ENCODE measurements around the gene FYB2. TPM values are rescaled to one million over a fixed set of nuclear protein-coding genes. Genes with fewer than 3 reads are reported as not detected.

The FYB2 gene
- total and polyA plus RNA-seq, 8 donors = 0.44 to 6.3 (median 1.5) TPM

GRCh38 chr1:56709995-56710394 is 109.2 kb downstream of the FYB2 start:
- Histone ChIP-seq H3K4me1 (no peaks in the 10 kb centered on the region), H3K27me3 (no peaks in the 10 kb centered on the region), H3K36me3 (peaks cover 0 to 8% (median 0%) of the 10 kb centered on the region in 3 donors), H3K9me3 (no peaks in the 10 kb centered on the region), H3K4me3 (no peak overlapping the region), H3K27ac (no peak overlapping the region)
- intact Hi-C loops (cut with DNase I) = loop anchor here in 1 of 3 donors (10.0 kb wide), 1 partner anchor 1425 kb away; no protein-coding TSS in a partner anchor
- TF ChIP-seq, protein P1, sequence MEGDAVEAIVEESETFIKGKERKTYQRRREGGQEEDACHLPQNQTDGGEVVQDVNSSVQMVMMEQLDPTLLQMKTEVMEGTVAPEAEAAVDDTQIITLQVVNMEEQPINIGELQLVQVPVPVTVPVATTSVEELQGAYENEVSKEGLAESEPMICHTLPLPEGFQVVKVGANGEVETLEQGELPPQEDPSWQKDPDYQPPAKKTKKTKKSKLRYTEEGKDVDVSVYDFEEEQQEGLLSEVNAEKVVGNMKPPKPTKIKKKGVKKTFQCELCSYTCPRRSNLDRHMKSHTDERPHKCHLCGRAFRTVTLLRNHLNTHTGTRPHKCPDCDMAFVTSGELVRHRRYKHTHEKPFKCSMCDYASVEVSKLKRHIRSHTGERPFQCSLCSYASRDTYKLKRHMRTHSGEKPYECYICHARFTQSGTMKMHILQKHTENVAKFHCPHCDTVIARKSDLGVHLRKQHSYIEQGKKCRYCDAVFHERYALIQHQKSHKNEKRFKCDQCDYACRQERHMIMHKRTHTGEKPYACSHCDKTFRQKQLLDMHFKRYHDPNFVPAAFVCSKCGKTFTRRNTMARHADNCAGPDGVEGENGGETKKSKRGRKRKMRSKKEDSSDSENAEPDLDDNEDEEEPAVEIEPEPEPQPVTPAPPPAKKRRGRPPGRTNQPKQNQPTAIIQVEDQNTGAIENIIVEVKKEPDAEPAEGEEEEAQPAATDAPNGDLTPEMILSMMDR (IDR thresholded peaks at IDR 0.05) = no peak
- WGBS, 2 donors = 67 to 77% methylated on average over 2 of the region's 2 CpGs
- no peak for DNase-seq
- no peak for FAIRE-seq
- no peak for ATAC-seq

DNA sequence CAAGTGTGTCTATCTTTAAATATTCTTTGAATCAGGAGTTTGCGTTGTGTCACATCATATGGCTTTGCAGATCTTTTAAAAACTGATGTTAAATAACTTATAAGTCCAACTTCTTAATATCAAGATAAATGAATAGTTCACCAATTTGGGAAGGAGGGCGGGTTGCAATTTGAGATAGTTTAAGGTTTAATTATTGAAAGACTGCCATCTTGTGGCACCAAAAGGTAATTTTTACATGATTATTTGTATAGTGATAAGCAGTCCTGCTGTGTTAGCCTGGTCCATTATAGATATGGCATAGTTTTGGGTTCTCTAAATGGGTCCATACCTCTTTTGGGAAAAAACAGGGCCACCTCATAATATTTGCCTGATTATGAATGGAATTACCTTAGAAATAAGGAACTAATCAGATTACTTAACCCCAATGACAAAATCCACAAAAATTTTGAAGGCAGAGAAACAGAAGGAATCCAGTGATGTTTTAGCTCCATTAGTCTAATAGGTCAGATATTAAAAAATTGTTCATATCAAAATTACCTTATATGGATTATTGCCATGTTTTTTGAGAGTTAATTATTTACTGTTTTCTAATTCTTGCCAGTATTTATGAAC is 109.8 kb downstream of the FYB2 start:
- TF ChIP-seq, protein P1 (IDR thresholded peaks at IDR 0.05) = peak; percentile 16 to 53 (median 32)
- Histone ChIP-seq H3K27me3 (no peaks in the 10 kb centered on the region), H3K27ac (no peak overlapping the region), H3K36me3 (peaks cover 0 to 9% (median 0%) of the 10 kb centered on the region in 3 donors), H3K9me3 (no peaks in the 10 kb centered on the region), H3K4me1 (no peaks in the 10 kb centered on the region), H3K4me3 (no peak overlapping the region)
- peak; percentile 68 to 88 (median 84) for ATAC-seq
- intact Hi-C loops (cut with DNase I) = loop anchor here in 1 of 3 donors (10.0 kb wide), 1 partner anchor 1425 kb away; no protein-coding TSS in a partner anchor
- DNase-seq = no peak
- FAIRE-seq = peak; percentile 92
- WGBS, 2 donors = 7% methylated on average over 2 of the region's 2 CpGs

GRCh38 chr1:56707379-56707778 is 111.8 kb downstream of the FYB2 start:
- Histone ChIP-seq H3K4me1 (no peaks in the 10 kb centered on the region), H3K36me3 (peaks cover 0 to 14% (median 0%) of the 10 kb centered on the region in 3 donors), H3K4me3 (no peak overlapping the region), H3K27ac (no peak overlapping the region), H3K9me3 (no peaks in the 10 kb centered on the region), H3K27me3 (no peaks in the 10 kb centered on the region)
- 82 to 83% methylated on average over 4 of the region's 4 CpGs for WGBS, 2 donors
- intact Hi-C loops (cut with DNase I) = loop anchor here in 1 of 3 donors (10.0 kb wide), 1 partner anchor 1423 kb away; no protein-coding TSS in a partner anchor
- ATAC-seq (no peak), FAIRE-seq (no peak), DNase-seq (no peak)
- TF ChIP-seq, protein P1 (IDR thresholded peaks at IDR 0.05) = no peak

DNA sequence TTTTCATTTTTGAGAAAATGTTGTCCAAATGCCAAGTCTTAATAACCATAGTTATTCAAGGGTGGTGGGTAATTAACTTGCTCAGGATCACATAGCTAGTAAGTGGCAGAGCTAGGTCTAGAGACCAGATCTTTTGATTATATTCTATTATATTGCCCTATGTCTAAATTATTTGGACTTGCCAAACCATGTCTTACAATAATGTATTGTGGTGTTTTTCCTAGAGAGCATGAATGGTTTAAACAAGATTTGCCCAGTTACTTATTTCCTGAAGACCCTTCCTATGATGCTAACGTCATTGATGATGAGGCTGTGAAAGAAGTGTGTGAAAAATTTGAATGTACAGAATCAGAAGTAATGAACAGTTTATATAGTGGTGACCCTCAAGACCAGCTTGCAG is 115.5 kb downstream of the FYB2 start:
- no peak for DNase-seq
- ATAC-seq = no peak
- Histone ChIP-seq H3K27me3 (no peaks in the 10 kb centered on the region), H3K4me3 (no peak overlapping the region), H3K27ac (no peak overlapping the region), H3K36me3 (peaks cover 0 to 14% (median 0%) of the 10 kb centered on the region in 3 donors), H3K4me1 (no peaks in the 10 kb centered on the region), H3K9me3 (no peaks in the 10 kb centered on the region)
- intact Hi-C loops (cut with DNase I) = loop anchor here in 1 of 3 donors (10.0 kb wide), 1 partner anchor 1419 kb away; no protein-coding TSS in a partner anchor
- FAIRE-seq = no peak
- TF ChIP-seq, protein P1 (IDR thresholded peaks at IDR 0.05) = no peak
- WGBS, 2 donors = 92 to 93% methylated on average over 1 of the region's 1 CpG

DNA sequence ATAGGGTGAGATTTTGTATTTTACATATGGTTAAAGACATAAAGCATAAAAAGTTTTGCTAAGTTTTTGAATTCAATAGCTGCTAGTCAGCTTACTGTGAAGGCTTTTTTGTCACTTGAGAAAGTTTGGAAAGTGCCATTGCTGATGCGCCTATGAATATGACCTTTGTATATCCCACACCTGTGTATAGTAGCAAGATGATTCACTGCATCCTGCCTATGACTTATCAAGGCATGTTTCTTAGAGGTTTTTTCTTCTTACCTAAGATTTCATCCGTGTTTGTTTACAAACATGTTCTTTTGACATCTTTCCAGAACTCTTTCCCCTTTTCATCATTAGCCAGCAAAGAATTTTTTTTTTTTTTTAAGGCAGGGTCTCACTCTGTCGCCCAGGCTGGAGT is 122.5 kb downstream of the FYB2 start:
- intact Hi-C loops (cut with DNase I) = no loop called here
- Histone ChIP-seq H3K4me3 (no peak overlapping the region), H3K4me1 (no peaks in the 10 kb centered on the region), H3K9me3 (no peaks in the 10 kb centered on the region), H3K27ac (no peak overlapping the region), H3K27me3 (peaks cover 0 to 4% (median 0%) of the 10 kb centered on the region in 4 donors), H3K36me3 (no peaks in the 10 kb centered on the region)
- no peak for FAIRE-seq
- TF ChIP-seq, protein P1 (IDR thresholded peaks at IDR 0.05) = no peak
- no peak for DNase-seq
- ATAC-seq = no peak
- WGBS, 2 donors = 80 to 87% methylated on average over 3 of the region's 3 CpGs
